ENCODE results near the gene TNFAIP8.

DNA sequence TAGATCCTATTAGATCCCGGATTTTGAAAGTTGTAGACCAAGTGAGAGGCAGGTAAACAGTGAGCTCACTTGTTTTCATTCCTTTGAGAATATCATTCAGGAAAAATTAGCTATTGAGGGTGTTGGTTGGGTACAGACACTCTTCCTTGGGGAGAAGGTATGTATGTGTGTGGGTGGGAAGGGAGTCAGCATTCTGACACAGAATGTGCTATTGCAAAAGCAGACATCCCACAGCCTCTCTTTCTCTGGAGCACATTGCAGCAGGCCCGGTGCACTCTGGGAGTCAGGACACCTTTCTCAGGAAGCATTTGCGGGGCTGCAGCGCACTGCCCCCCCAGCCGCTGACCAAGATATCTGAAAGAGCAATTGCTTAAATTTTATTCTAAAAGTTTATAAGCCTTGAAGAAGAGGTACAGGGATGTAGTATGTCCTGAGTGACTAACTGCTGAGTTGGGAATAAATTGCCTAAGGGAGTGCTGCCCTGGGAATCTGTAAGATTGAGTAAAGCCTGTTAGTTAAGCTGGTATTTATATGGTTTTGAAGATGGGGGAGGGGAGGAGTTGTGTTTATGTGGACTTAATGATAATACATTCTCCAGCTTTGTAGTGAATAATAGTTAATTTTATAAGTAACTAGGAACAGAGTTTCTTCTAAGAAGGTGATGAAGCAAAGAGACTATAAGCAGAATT, 5.2 kb downstream of the TNFAIP8 start:
- TF ChIP-seq, protein P1, sequence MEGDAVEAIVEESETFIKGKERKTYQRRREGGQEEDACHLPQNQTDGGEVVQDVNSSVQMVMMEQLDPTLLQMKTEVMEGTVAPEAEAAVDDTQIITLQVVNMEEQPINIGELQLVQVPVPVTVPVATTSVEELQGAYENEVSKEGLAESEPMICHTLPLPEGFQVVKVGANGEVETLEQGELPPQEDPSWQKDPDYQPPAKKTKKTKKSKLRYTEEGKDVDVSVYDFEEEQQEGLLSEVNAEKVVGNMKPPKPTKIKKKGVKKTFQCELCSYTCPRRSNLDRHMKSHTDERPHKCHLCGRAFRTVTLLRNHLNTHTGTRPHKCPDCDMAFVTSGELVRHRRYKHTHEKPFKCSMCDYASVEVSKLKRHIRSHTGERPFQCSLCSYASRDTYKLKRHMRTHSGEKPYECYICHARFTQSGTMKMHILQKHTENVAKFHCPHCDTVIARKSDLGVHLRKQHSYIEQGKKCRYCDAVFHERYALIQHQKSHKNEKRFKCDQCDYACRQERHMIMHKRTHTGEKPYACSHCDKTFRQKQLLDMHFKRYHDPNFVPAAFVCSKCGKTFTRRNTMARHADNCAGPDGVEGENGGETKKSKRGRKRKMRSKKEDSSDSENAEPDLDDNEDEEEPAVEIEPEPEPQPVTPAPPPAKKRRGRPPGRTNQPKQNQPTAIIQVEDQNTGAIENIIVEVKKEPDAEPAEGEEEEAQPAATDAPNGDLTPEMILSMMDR (IDR thresholded peaks at IDR 0.05): no peak
- TF ChIP-seq RXRA (IDR thresholded peaks at IDR 0.05; ENCODE audit: borderline replicate concordance, low read depth): no peak
- no peak for TF ChIP-seq TCF12 (IDR thresholded peaks at IDR 0.05)
- TF ChIP-seq MAX (IDR thresholded peaks at IDR 0.05; ENCODE audit: low read depth): no peak

Measured in SK-N-SH (cell line).